Activated CD8-positive, alpha-beta memory T cell treated with anti-CD3 and anti-CD28 coated beads for 4 hours (primary cell): ENCODE results near the gene INTS14.
"Not testable (repeated sequence)": the region's sequence is repeated elsewhere in the genome, so short reads cannot be mapped to it uniquely, and the experiment has no call there.

ENCODE experiments used
- DNase-seq, 2 donors: peaks; one replicate each; pipeline ENCODE4 v3.0.0-alpha.2; 2020; ENCODE audit warnings: low read depth in 2 of 2

INTS14 gene

DNA sequence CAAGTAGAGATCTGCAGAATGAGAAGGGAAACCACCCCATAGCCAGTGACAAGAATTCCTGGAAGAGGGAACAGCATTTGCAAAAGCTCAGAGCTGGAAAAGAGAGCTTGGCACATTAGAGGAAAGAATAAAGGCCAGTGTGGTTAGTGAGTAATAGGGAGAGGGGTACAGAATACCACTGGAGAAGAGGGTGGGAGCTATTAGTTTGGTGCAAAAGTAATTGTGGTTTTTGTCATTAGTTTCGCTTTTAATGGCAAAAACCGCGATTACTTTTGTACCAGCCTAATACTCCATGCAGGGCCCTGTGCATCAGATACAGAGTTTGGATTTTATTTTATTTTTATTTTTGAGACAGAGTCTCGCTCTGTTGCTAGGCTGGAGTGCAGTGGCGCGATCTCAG is 20.6 kb upstream of the INTS14 start:
- DNase-seq, result no peak

DNA sequence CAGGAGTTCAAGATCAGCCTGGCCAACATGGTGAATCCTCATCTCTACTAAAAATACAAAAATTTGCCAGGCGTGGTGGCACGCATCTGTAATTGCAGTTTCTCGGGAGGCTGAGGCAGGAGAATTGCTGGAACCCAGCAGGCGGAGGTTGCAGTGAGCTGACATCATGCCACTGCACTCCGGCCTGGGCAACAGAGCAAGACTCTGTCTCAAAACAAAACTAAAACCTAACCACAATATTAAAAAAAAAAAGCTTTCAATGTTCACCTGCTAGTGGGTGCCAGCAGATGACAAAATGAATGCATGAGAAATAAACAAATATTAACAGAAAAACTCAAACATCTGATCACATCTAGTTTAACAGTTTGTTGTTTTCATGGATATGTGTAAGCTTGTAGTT is 19.8 kb upstream of the INTS14 start:
- DNase-seq, result no peak

GRCh38 chr15:65629548-65629947 is 18.6 kb upstream of the INTS14 start:
- no peak for DNase-seq

- DNase-seq, result no peak
These were observed 15.9 kb upstream of the INTS14 start for GRCh38 chr15:65626856-65627255.

GRCh38 chr15:65623103-65623502 is 12.2 kb upstream of the INTS14 start:
- no peak for DNase-seq

DNA sequence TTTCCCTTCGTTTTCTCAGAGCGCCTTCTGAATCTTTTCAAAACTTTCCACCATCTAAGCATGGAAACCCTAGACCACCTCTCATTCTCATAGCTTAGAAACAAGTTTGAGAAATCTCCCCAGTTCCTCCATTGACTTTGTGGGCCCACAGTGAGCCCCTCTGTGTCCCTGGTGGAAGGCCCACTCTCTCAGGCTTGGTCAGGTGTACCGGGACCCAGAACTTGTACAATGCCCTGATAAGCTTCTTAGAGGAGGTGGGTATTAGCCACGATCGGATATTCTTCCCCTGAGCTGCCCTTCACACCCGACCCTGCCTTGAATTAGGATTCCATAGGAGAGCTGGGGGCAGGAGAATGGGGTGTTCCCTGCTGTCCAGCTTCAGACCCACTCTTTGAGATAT is 10.7 kb upstream of the INTS14 start, which contains the start of gene SLC24A1:
Gene SLC24A1 (plus strand): TSS at position 301 of the 400 bp plus-strand sequence. CDS start 2,143 bp downstream, outside the sequence.
- DNase-seq, result no peak

DNA sequence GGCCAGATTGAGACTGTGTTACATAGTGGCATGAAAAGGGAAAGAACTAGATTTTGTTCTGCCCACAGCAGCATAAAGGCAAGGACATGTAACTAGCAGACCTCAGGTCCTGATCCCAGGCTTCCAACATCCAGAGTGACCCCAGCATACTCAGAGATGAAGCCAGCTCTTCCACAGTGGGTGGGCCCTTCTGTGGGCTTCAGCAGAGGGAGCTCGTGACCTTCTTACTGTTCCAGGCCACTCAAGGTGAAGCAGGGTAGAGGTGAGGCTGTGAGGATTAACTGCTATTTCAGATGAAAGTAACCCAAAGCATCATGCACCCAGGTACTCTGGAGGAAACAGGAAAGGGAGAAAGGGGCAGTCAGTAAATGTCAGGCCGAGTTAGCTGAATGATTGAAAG is 9.9 kb upstream of the INTS14 start:
- DNase-seq, result no peak

DNA sequence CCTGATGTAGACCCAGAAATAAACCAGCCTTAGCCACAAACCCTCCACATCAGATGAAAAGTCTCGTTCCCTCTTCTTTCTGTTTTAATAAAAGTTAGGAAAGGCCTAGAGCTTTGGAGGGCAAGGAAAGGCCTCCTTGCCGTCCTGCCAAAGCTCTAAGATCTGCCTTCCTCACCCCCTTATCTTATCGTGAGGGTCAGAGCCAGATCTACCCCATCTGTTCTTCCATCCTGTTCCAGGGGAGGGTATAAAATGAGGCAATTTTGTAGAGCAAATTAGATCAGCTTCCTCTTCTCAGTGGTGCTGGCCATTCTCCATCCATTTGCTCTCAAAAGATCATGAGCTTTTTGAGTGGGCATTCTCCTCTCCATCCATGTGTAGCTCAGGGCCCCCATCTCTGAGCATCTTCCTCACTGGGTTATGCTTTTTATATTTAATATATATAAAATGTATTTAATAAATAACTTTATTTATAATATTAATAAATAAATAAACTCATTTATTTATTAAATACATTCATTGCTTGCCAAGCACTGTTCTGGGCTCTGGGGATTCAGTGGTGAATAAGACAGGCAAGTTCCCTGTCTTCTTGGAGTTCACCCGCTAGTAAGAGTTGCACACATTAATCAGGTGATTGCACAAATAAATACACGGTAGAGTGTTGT is 8.8 kb upstream of the INTS14 start:
- DNase-seq, result no peak

DNA sequence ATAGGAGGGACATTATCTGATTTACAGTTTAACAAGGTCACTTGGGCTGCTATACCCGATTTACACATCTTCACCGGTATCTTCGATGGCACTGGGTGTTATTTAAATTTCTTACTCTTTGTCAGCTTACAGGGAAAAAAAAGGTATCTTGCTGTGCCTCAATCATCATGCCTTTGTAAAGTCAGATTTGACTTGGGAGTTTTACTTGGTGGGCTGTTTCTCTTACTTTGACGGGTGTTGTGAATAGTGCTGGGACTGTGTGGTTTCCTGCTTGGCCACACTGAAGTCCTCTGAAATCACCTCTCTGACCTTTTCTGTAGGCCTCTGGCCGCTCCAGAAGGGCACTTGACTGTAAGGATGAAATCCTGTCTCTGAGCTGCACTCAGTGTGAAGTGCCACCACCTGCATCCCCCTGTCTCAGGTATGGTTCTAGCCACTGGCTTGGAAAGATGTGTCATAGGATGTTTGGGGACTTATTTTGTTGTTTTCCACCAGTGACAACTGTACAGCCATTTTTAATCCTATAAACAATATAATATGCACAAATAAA is 7.7 kb upstream of the INTS14 start:
- no peak for DNase-seq

DNA sequence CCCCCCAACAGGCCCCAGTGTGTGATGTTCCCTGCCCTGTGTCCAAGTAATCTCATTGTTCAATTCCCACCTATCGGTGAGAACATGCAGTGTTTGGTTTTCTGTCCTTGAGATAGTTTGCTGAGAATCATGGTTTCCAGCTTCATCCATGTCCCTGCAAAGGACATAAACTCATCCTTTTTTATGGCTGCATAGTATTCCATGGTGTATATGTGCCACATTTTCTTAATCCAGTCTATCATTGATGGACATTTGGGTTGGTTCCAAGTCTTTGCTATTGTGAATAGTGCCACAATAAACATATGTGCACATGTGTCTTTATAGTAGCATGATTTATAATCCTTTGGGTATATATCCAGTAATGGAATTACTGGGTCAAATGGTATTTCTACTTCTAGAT is 5.0 kb upstream of the INTS14 start:
- not testable (repeated sequence) for DNase-seq

DNA sequence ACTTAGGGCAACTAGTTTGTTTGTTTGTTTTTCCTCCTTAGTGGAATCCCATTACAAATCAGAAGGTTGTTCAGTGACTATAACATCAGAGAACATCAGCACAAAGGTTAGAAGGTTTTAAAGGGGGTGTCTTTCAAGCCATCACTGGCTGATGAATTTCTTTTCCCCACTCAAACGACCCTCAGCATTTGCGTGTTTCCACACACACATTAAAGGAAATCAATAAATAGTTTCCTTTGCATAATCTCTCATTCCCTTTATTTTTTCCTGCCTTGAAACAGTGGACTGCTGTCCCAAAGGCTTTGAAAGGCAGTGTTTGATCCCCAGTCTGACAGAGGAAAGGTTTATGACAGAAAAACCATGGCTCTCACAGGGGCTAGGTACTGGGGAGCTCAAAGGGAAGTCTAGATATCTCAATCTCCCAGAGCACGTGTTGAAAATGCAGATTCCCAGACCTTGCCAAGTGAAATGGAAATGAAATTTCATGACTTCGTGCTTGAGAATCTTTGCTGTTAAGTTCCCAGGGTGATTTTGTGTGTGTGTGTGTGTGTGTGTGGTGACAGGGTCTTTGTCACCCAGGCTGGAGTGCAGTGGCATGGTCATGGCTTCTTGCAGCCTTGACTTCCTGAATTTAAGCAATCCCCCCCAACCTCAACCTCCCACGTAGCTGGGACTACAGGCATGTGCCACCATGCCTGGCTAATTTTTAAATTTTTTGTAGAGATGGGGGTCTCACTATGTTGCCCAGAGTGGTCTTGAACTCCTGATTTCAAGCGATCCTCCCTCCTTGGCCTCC is 2.2 kb upstream of the INTS14 start:
- DNase-seq, result no peak

- DNase-seq, result no peak
These were observed 1.6 kb upstream of the INTS14 start for GRCh38 chr15:65612616-65612946.

- no peak for DNase-seq
These were observed 1.1 kb upstream of the INTS14 start for GRCh38 chr15:65611888-65612615.

DNA sequence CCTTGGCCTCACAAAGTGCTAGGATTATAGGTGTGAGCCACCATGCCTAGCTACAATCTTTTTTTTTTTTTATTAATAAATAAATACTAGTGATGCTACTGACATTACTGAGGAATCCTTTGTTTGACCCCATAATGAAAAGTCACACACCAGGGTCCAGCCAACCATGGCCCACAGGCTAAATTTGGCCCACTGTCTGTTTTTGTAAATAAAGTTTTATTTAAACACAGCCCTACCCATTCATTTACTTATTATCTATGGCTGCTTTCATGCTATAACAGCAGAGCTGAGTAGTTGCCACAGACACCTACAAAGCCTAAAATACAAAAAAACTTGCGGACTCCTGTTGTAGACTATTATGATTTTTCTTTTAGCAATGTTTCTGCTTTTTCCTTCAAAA is 7.4 kb downstream of the INTS14 start:
- no peak for DNase-seq

DNA sequence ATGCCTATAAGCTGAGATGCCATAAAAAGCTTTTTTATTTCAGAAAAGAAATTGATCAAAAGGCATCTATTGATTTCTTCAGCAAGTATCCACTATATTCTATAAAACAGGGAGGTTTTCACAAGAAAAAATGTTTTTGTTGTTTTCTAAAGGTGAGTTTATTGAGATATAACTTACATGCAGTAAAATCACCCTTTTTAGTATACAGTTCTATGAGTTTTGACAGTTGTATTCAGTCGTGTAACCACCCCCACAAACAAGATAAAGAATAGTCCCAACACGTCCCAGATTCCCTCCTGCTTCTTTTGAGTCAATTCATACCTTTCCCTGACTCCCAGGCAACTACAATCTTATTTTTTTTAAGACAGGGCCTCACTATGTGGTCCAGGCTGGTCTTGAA is 7.8 kb downstream of the INTS14 start:
- no peak for DNase-seq

GRCh38 chr15:65599677-65600076 is 11.3 kb downstream of the INTS14 start:
- DNase-seq, result no peak

- DNase-seq, result no peak
These were observed 12.5 kb downstream of the INTS14 start for GRCh38 chr15:65598468-65598867.

DNA sequence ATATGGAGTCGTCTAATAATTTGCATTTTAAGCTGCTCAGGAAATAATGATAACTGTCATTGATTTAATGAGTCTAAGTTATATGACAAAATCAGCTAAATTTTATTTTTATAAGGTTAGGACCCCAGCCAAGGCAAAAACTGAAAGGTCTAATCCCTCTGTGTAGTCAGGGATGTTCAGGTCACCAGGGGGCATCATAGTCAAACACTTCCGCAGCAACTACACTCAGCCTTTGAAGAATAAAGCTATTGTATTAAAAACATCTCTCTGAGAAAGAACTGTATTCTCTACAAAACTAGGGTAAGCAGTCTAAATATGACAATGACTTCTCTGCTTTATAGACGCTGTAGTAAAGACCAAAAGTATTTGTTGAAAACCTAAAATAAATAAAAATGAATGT is 15.0 kb downstream of the INTS14 start:
- no peak for DNase-seq

- DNase-seq, result no peak
These were observed 23.8 kb downstream of the INTS14 start for GRCh38 chr15:65587094-65587493.

GRCh38 chr15:65584241-65584640 is 26.7 kb downstream of the INTS14 start:
- no peak for DNase-seq

- DNase-seq, result peak in 1 of 2 donors; percentile 15
These were observed 27.2 kb downstream of the INTS14 start for GRCh38 chr15:65583701-65584100.

- DNase-seq, result no peak
These were observed 30.6 kb downstream of the INTS14 start for GRCh38 chr15:65580287-65580686.

DNA sequence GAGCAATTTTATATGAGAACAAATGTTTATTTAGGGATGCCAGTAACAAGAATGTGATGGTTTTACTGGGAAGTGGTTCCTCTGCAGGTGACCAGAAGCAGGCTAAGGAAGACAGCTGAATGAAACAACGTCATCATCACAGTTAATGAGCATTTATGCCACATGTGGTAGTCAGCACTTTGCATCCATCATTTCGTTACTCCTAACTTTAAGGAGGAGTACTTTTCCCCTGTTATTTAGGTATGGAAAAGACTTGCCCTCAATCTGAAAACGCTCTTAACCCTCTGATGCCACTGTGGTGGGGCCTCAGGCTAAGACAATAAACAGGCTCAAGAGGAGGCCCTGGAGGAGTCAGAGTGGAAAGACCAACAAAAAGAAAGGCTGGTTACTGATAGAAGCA is 31.2 kb downstream of the INTS14 start:
- DNase-seq, result no peak
